Cardiac muscle cell (in vitro differentiated cells and primary cell): ENCODE results near the gene CD300H. TPM values are rescaled to one million over a fixed set of nuclear protein-coding genes. Genes with fewer than 3 reads are reported as not detected.

Source experiments
- DNase-seq, 2 donors: peaks; one replicate each; pipeline versions ENCODE4 v3.0.0 to v3.0.0-alpha.2; 2010 to 2017; ENCODE audit warnings: low read depth in 1 of 2, low spot score in 1 of 2
- H3K27ac ChIP-seq: fragments of 200-600 bp; sonication (generic); 2 replicates; pipeline ENCODE4 v1.5.1; 2016
- H3K27me3 ChIP-seq: fragments of 200-600 bp; sonication (generic); 2 replicates; pipeline ENCODE4 v1.6.0; 2016; ENCODE audit warnings: control low read depth
- H3K36me3 ChIP-seq: fragments of 200-600 bp; sonication (generic); 2 replicates; pipeline ENCODE4 v1.5.1; 2016; ENCODE audit warnings: control low read depth
- H3K4me1 ChIP-seq: fragments of 200-600 bp; sonication (generic); 2 replicates; pipeline ENCODE4 v1.8.1; 2017; ENCODE audit warnings: low read depth, mild to moderate bottlenecking, mixed run types
- H3K4me3 ChIP-seq: fragments of 200-600 bp; sonication (generic); 2 replicates; pipeline ENCODE4 v1.5.1; 2016; ENCODE audit warnings: mild to moderate bottlenecking
- H3K9me3 ChIP-seq: fragments of 200-600 bp; sonication (generic); 2 replicates; pipeline ENCODE4 v1.5.1; 2017; ENCODE audit warnings: low read depth, mild to moderate bottlenecking, control low read depth
- polyA plus RNA-seq: library from polyadenylated mRNA; unstranded; fragments of >200 nt; fragmentation: Nextera tagmentation; extraction: Ambion mirVana; gene quantifications from 2 replicates; pipeline ENCODE4 v1.2.1, GENCODE V29; 2016
- total RNA-seq: library from RNA; depleted of rRNA; stranded (reverse); fragments of >200 nt; gene quantifications from 2 replicates; pipeline ENCODE4 v1.2.3, GENCODE V29; 2016
- TF ChIP-seq, protein P1 (sequence below): IDR thresholded peaks from 2 replicates; pipeline ENCODE4 v1.5.1; 2012; ENCODE audit warnings: low read depth, mild to moderate bottlenecking, low read length

The CD300H gene
- total and polyA plus RNA-seq, 2 experiments from 2014 or later, result not detected

- TF ChIP-seq, protein P1, sequence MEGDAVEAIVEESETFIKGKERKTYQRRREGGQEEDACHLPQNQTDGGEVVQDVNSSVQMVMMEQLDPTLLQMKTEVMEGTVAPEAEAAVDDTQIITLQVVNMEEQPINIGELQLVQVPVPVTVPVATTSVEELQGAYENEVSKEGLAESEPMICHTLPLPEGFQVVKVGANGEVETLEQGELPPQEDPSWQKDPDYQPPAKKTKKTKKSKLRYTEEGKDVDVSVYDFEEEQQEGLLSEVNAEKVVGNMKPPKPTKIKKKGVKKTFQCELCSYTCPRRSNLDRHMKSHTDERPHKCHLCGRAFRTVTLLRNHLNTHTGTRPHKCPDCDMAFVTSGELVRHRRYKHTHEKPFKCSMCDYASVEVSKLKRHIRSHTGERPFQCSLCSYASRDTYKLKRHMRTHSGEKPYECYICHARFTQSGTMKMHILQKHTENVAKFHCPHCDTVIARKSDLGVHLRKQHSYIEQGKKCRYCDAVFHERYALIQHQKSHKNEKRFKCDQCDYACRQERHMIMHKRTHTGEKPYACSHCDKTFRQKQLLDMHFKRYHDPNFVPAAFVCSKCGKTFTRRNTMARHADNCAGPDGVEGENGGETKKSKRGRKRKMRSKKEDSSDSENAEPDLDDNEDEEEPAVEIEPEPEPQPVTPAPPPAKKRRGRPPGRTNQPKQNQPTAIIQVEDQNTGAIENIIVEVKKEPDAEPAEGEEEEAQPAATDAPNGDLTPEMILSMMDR, result no peak
- Histone ChIP-seq H3K9me3 (no peaks in the 10 kb centered on the region), H3K36me3 (no peaks in the 10 kb centered on the region), H3K27ac (no peak overlapping the region), H3K4me3 (no peak overlapping the region), H3K4me1 (no peaks in the 10 kb centered on the region), H3K27me3 (no peaks in the 10 kb centered on the region)
- no peak for DNase-seq
Observed at GRCh38 chr17:74552037-74552436, 15.3 kb downstream of the CD300H start.

GRCh38 chr17:74550602-74551001 is 16.7 kb downstream of the CD300H start:
- Histone ChIP-seq H3K36me3 (no peaks in the 10 kb centered on the region), H3K27me3 (no peaks in the 10 kb centered on the region), H3K27ac (no peak overlapping the region), H3K9me3 (no peaks in the 10 kb centered on the region), H3K4me1 (no peaks in the 10 kb centered on the region), H3K4me3 (no peak overlapping the region)
- no peak for DNase-seq
- TF ChIP-seq, protein P1, result no peak

DNA sequence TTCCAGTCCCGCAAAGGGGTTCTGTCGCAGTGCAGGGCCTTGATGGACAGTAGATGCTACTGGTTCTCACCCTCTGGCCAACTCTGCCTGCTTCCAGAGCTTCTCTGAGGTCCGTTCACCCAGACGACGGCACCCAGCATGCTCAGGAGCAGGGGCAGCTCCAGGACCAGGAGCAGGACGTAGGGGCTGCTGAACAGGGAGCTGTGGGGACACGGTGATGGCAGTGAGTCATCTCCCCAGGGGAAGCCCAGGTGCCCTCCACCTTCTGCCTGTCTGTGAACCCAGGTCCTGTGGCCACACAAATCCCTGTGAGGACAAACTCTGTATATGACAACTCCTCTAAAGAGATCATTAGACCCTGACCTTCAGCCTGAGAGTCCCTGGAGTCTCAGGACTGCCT is 18.0 kb downstream of the CD300H start:
- Histone ChIP-seq H3K27me3 (no peaks in the 10 kb centered on the region), H3K9me3 (no peaks in the 10 kb centered on the region), H3K4me3 (no peak overlapping the region), H3K4me1 (no peaks in the 10 kb centered on the region), H3K36me3 (no peaks in the 10 kb centered on the region), H3K27ac (no peak overlapping the region)
- DNase-seq, result no peak
- TF ChIP-seq, protein P1, result no peak

DNA sequence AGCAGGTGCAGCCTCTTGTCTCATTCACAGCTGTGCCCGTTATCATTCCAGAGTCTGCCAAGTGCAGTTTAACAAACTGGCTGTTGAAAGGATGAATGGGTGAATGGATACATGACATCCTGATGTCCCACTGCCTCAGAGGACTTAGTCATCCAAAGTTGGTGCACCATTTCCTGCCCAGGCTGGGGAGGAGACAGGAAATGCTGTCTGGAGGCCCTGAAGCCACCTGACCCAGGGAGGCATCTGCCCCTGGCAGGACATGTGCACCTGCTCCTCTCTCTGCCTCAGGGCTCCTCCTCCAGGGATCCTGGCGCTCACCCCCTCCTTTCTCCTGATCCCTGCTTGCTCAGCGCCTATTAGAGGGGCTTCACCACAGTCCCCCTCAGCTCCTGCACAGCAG is 19.6 kb downstream of the CD300H start:
- Histone ChIP-seq H3K27me3 (no peaks in the 10 kb centered on the region), H3K36me3 (no peaks in the 10 kb centered on the region), H3K9me3 (no peaks in the 10 kb centered on the region), H3K4me3 (no peak overlapping the region), H3K4me1 (no peaks in the 10 kb centered on the region), H3K27ac (no peak overlapping the region)
- no peak for DNase-seq
- TF ChIP-seq, protein P1, result no peak

GRCh38 chr17:74547264-74547663 is 20.0 kb downstream of the CD300H start:
- Histone ChIP-seq H3K4me3 (no peak overlapping the region), H3K27me3 (no peaks in the 10 kb centered on the region), H3K27ac (no peak overlapping the region), H3K4me1 (no peaks in the 10 kb centered on the region), H3K36me3 (no peaks in the 10 kb centered on the region), H3K9me3 (no peaks in the 10 kb centered on the region)
- no peak for DNase-seq
- TF ChIP-seq, protein P1, result no peak

- H3K36me3 ChIP-seq, result no peaks in the 10 kb centered on the region
- TF ChIP-seq, protein P1, result no peak
- H3K4me3 ChIP-seq, result no peak overlapping the region
- no peaks in the 10 kb centered on the region for H3K4me1 ChIP-seq
- no peaks in the 10 kb centered on the region for H3K9me3 ChIP-seq
- no peak for DNase-seq
- H3K27ac ChIP-seq, result no peak overlapping the region
- H3K27me3 ChIP-seq, result no peaks in the 10 kb centered on the region
Observed at GRCh38 chr17:74546586-74546985, 20.7 kb downstream of the CD300H start.
